ENCODE data around the gene MARCHF3.

MARCHF3 gene

DNA sequence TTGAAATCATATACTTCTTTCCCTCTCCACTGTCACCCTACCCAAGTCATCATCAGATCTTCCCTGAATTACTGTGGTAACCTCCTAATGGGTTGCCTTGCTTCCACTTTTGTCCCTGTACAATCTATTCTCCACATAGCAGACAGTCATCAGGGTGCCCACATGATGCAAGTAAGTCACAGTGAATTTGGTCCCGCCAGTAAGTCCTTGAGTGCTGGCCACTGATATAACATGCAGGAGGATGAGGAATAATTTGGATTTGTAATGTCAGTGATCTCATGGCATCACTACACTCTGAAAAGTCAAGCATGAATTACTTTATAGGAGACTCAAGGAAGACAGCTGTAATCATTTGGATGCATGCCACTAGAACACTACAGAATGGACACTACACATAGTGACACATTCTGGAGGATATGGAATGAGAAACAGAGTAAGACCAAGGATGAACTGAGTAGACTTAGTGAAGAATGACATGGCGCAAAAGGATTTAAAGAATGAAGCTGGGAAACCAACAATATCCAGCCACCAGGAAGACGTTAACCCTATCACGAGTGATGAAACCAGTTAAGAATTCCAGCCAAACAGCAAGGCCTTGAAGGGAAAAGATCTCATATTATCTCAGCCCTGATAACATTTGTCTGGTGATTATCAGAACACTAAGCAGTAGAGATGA, 28.6 kb downstream of the MARCHF3 start:
- no peak for TF ChIP-seq ZFX (IDR thresholded peaks at IDR 0.05)
- TF ChIP-seq, protein P1, sequence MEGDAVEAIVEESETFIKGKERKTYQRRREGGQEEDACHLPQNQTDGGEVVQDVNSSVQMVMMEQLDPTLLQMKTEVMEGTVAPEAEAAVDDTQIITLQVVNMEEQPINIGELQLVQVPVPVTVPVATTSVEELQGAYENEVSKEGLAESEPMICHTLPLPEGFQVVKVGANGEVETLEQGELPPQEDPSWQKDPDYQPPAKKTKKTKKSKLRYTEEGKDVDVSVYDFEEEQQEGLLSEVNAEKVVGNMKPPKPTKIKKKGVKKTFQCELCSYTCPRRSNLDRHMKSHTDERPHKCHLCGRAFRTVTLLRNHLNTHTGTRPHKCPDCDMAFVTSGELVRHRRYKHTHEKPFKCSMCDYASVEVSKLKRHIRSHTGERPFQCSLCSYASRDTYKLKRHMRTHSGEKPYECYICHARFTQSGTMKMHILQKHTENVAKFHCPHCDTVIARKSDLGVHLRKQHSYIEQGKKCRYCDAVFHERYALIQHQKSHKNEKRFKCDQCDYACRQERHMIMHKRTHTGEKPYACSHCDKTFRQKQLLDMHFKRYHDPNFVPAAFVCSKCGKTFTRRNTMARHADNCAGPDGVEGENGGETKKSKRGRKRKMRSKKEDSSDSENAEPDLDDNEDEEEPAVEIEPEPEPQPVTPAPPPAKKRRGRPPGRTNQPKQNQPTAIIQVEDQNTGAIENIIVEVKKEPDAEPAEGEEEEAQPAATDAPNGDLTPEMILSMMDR (conservative IDR thresholded peaks at IDR 0.05): no peak

DNA sequence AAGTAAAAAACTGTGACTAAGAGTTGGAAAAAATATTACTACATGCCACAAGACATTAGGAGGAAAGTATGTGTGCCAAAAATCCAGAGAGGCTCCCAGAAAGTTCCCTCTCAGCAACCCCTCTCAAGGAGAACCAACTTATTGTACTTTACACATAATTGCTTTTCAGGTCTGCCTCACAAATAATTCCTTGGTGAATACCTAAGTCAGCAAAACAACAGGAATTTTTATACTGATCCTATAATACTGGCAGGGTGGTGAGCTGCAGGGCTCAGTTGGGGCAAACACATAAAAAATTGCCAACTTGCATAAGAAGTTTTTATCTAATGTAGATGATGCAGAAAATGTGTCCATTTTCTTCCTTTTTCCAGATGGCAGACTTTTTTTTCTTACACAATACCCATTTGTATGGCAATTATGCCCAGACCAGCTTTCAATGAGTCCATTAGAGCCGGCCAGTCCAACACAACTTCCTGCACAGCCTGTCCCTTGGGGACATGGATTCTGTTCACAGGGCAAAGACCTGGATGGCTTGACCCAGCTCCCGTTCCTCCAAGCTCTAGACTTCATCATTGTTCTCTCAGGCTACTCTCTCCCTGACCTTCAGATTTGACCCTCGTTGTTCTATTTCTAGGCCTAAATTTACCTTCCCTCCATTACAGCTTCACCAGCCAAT, 31.3 kb downstream of the MARCHF3 start:
- no peak overlapping the region; the same call in 1 of the 2 replicates for H3K27ac ChIP-seq
- TF ChIP-seq, protein P1 (conservative IDR thresholded peaks at IDR 0.05): no peak
- no peak for TF ChIP-seq ZFX (IDR thresholded peaks at IDR 0.05)

More for the DNA sequence above, 28.6 kb downstream of the MARCHF3 start:
- no peak overlapping the region for H3K27ac ChIP-seq

DNA sequence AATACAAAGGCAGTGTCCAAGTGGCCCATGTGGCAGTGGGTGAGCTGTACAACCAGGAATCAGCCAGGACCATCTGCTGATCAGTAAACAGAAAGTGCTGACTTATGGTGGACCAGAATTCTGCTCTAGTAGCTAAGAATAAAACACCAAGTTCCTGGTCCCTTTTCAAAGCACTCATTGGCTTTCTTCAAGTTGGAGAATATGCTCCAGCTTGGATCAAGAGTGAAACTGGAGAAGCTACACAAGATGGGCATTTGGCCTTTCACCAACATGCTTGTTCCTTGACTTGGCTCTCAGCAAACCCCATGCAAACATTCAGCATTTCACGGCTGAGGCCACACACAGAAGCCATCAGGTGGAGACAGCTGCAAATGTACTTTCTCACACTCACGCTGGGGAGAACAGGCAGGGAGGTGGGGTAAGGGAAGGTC, 32.1 kb downstream of the MARCHF3 start:
- peak overlapping the region; percentile 14; the same call in 1 of the 2 replicates for H3K27ac ChIP-seq
- TF ChIP-seq, protein P1 (conservative IDR thresholded peaks at IDR 0.05): no peak
- TF ChIP-seq ZFX (IDR thresholded peaks at IDR 0.05): no peak

DNA sequence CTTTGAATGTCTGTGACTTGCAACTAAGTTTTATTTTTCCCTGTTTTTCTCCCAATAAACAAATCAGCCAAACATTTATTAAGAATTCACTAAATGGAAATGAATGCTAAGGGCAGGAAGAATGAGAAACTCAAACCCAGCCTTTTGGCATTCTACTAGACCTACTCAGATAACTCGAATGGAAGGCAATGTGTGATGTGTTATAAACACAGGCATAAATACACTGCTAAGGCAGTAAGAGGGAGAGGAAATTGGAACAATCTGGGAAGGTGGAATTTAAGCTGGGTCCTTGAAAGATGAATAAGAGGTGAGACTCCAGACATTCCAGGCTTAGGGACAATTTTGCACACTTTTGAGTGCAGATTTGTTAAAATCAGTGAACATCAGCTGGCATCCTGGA, 34.7 kb downstream of the MARCHF3 start:
- no peak overlapping the region for H3K27ac ChIP-seq
- no peak for TF ChIP-seq ZFX (IDR thresholded peaks at IDR 0.05)
- TF ChIP-seq, protein P1 (conservative IDR thresholded peaks at IDR 0.05): no peak

DNA sequence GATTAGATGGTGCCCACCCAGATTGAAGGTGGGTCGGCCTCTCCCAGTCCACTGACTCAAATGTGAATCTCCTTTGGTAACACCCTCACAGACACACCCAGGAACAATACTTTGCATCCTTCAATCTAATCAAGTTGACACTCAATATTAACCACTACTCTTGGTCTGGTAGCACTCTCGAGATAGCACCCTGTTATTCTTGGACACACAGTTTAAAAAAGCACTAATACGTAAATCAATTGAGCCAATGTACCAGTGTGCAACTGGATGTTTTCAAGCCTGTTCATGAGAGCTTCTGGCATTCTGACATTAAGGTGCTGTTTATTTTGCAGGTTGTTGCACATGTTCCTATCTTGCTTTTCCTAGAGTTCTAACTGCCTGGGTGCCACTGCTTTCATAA, 35.3 kb downstream of the MARCHF3 start:
- H3K27ac ChIP-seq: no peak overlapping the region
- TF ChIP-seq, protein P1 (conservative IDR thresholded peaks at IDR 0.05): no peak
- TF ChIP-seq ZFX (IDR thresholded peaks at IDR 0.05): no peak

DNA sequence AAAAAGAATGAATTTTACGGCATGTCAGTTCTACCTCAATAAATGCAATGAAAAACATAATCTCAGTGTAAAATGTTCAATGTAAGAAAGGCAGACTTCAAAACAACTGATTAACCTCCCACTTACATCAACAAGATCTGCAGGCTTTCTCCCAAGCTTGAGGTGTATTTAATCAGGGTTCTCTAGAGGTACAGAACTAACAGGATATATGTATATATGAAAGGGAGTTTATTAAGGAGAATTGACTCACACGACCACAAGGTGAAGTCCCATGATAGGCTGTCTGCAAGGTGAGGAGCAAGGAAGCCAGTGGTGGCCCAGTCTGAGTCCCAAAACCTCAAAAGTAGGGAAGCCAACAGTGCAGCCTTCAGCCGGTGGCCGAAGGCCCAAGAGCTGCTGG, 35.9 kb downstream of the MARCHF3 start:
- TF ChIP-seq, protein P1 (conservative IDR thresholded peaks at IDR 0.05): no peak
- TF ChIP-seq ZFX (IDR thresholded peaks at IDR 0.05): no peak
- H3K27ac ChIP-seq: no peak overlapping the region

DNA sequence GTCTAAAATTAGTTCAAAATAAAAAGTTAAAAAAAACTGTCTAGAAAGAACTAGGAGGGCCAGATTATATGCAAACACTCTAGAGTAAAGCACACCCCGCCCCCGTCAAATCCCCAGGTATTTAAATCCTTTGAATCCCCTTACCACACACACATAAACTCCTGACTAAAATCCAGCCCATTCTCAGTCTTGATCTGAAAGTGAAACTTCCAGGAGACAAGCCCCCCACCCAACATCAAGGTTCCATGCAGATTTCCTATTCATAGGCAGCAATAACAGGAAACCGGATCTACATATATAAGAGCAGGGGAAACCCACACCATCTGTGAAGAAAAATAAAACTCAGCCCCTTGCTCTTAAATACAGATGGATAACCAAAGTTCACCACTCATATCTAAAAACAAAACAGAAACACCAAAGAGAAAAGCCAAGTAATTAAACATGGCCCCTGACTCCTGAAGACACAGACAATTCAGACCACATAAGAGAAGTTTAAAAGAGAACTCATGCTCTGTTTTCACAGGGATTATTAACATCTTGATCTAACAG, 42.3 kb downstream of the MARCHF3 start:
- TF ChIP-seq ZFX (IDR thresholded peaks at IDR 0.05): no peak
- TF ChIP-seq, protein P1 (conservative IDR thresholded peaks at IDR 0.05): no peak
- no peak overlapping the region for H3K27ac ChIP-seq

Measured in C4-2B (cell line).